Neural progenitor cell (in vitro differentiated cells): ENCODE data around the gene MAB21L4. TPM values are rescaled to one million over a fixed set of nuclear protein-coding genes. Genes with fewer than 3 reads are reported as not detected.

Experiments
- DNase-seq: peaks from one replicate; pipeline ENCODE4 v3.0.0-alpha.2; 2016; ENCODE audit warnings: low spot score
- H2AFZ ChIP-seq: fragments of 200-600 bp; sonication (generic); replicated peaks from 2 replicates; pipeline ENCODE4 v1.6.1; 2016; ENCODE audit warnings: antibody characterized with exemption
- H3F3A ChIP-seq: fragments of 200-600 bp; sonication (generic); 2 replicates; pipeline ENCODE4 v1.6.1; 2016; ENCODE audit warnings: antibody characterized with exemption, low read depth
- H3K27ac ChIP-seq: fragments of 200-600 bp; sonication (generic); 2 replicates; pipeline ENCODE4 v1.5.1; 2016; ENCODE audit warnings: mild to moderate bottlenecking
- H3K27me3 ChIP-seq: fragments of 200-600 bp; sonication (generic); 2 replicates; pipeline ENCODE4 v1.6.1; 2016; ENCODE audit warnings: mild to moderate bottlenecking, moderate library complexity
- H3K36me3 ChIP-seq: fragments of 200-600 bp; sonication (generic); 2 replicates; pipeline ENCODE4 v1.5.1; 2016
- H3K4me1 ChIP-seq: fragments of 200-600 bp; sonication (generic); 2 replicates; pipeline ENCODE4 v1.6.1; 2016; ENCODE audit warnings: mixed run types
- H3K4me2 ChIP-seq: fragments of 200-600 bp; sonication (generic); 2 replicates; pipeline ENCODE4 v1.6.1; 2016
- H3K4me3 ChIP-seq: fragments of 200-600 bp; sonication (generic); 2 replicates; pipeline ENCODE4 v1.5.1; 2016
- H3K79me2 ChIP-seq: fragments of 200-600 bp; sonication (generic); 2 replicates; pipeline ENCODE4 v1.6.1; 2016; ENCODE audit warnings: low read depth
- H3K9ac ChIP-seq: fragments of 200-600 bp; sonication (generic); 2 replicates; pipeline ENCODE4 v1.6.1; 2016
- H3K9me3 ChIP-seq: fragments of 200-600 bp; sonication (generic); 2 replicates; pipeline ENCODE4 v1.5.1; 2016; ENCODE audit warnings: low read depth
- H4K20me1 ChIP-seq: fragments of 200-600 bp; sonication (generic); 2 replicates; pipeline ENCODE4 v1.6.1; 2016; ENCODE audit warnings: low read depth
- H3K27ac Mint-ChIP-seq: 3 replicates; pipeline ENCODE4 v1.8.0; 2021; ENCODE audit warnings: mixed read lengths
- H3K27me3 Mint-ChIP-seq: 2 replicates; pipeline ENCODE4 v1.8.0; 2022; ENCODE audit warnings: low read depth, mild to moderate bottlenecking, inconsistent platforms, moderate library complexity, mixed read lengths; ENCODE audit not compliant: insufficient read depth
- H3K36me3 Mint-ChIP-seq: 3 replicates; pipeline ENCODE4 v1.8.0; 2021; ENCODE audit warnings: mixed read lengths
- H3K4me1 Mint-ChIP-seq: 3 replicates; pipeline ENCODE4 v1.8.0; 2021; ENCODE audit warnings: mixed read lengths
- H3K4me3 Mint-ChIP-seq: 3 replicates; pipeline ENCODE4 v1.8.0; 2021; ENCODE audit warnings: mild to moderate bottlenecking, moderate library complexity, mixed read lengths
- H3K9me3 Mint-ChIP-seq: 3 replicates; pipeline ENCODE4 v1.8.0; 2020; ENCODE audit warnings: mixed read lengths
- CTCF ChIP-seq: fragments of 200-600 bp; sonication (generic); IDR thresholded peaks from 2 replicates; pipeline ENCODE4 v1.5.1; 2017; ENCODE audit warnings: antibody characterized with exemption, mild to moderate bottlenecking
- EZH2 ChIP-seq: fragments of 200-600 bp; sonication (generic); IDR thresholded peaks from 2 replicates; pipeline ENCODE4 v1.6.1; 2017; ENCODE audit warnings: antibody characterized with exemption, mild to moderate bottlenecking, moderate library complexity
- EZH2phosphoT487 ChIP-seq: fragments of 200-600 bp; sonication (generic); IDR thresholded peaks from 2 replicates; pipeline ENCODE4 v1.6.1; 2017; ENCODE audit warnings: antibody characterized with exemption
- total RNA-seq: library from RNA; depleted of rRNA; stranded (reverse); fragments of >200 nt; gene quantifications from 2 replicates; pipeline ENCODE4 v1.2.3, GENCODE V29; 2015; ENCODE audit warnings: low replicate concordance

The MAB21L4 gene
- total RNA-seq, 1 donor from 2014 or later = not detected

DNA sequence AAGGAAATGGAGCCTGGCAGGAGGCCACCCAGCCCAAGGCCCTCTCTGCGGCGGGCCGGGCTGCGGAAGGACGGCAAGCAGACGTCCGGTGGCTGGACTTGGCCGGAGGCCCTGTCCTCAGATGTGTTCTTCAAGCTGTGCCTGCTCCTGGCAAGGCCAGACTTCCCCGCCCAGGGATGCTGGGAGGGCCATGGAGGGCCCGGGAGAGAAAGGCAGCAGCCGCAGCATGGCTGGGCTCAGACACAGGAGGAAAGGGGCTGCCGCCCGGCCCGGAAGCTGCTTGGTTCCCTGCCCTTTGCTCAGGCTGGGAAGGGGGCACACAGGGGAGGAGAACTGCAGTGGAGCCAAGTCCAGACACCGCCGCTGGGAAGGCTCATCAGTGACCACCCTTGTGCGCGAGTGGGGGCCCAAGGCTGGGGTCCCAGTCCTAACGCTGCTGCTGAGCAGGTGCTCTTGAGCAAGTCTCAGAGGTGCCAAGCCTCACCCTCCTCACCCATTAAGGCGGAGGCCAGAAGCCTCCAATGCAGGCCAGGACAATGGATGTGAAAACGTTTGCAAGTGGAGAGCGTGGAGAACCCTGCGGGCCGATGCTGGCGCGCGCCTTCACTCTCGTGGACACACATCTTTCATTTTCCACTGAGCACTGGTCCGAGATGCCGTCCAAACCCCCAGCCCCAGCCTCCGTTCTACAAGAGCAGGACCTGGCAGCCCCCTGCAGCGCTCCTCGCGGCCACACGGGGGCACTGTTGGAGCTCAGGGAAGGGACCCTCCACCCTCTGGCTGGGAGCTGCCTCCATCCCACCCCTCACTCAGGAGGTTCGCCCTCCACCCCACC lies 18.1 kb upstream of the MAB21L4 start:
- Mint-ChIP-seq H3K9me3 (no peaks in the 10 kb centered on the region), H3K27ac (no peak overlapping the region)
- no peak overlapping the region for H2AFZ ChIP-seq

GRCh38 chr2:240912878-240913809 lies 17.2 kb upstream of the MAB21L4 start:
- H3K4me1 Mint-ChIP-seq = no peaks in the 10 kb centered on the region
- peaks cover 12% of the 10 kb centered on the region for H3K27me3 Mint-ChIP-seq
- no peak for TF ChIP-seq EZH2phosphoT487
- no peak for TF ChIP-seq EZH2
- Histone ChIP-seq H3K36me3 (no peaks in the 10 kb centered on the region), H3K4me2 (no peak overlapping the region), H4K20me1 (no peaks in the 10 kb centered on the region), H2AFZ (no peak overlapping the region), H3K9ac (no peak overlapping the region), H3K4me1 (peaks cover 12% of the 10 kb centered on the region), H3K79me2 (no peaks in the 10 kb centered on the region), H3K9me3 (no peaks in the 10 kb centered on the region), H3F3A (no peaks in the 10 kb centered on the region), H3K27ac (no peak overlapping the region), H3K4me3 (no peak overlapping the region), H3K27me3 (peaks cover 27% of the 10 kb centered on the region)
- DNase-seq = no peak
- H3K36me3 Mint-ChIP-seq = no peaks in the 10 kb centered on the region
- H3K9me3 Mint-ChIP-seq = no peaks in the 10 kb centered on the region
- H3K4me3 Mint-ChIP-seq = no peak overlapping the region
- H3K27ac Mint-ChIP-seq = no peak overlapping the region

More for the DNA sequence above, 18.1 kb upstream of the MAB21L4 start:
- H3K4me3 ChIP-seq = no peak overlapping the region
- H3K27me3 ChIP-seq = peaks cover 27% of the 10 kb centered on the region
- H3F3A ChIP-seq = no peaks in the 10 kb centered on the region
- TF ChIP-seq EZH2 (no peak), CTCF (peak; percentile 94), EZH2phosphoT487 (no peak)
- no peak overlapping the region for H3K4me3 Mint-ChIP-seq
- no peak overlapping the region for H3K4me2 ChIP-seq
- no peaks in the 10 kb centered on the region for H4K20me1 ChIP-seq
- H3K27ac ChIP-seq = no peak overlapping the region
- no peak overlapping the region for H3K9ac ChIP-seq
- no peaks in the 10 kb centered on the region for H3K9me3 ChIP-seq
- peaks cover 12% of the 10 kb centered on the region for H3K4me1 ChIP-seq
- H3K36me3 Mint-ChIP-seq = no peaks in the 10 kb centered on the region
- no peaks in the 10 kb centered on the region for H3K36me3 ChIP-seq
- peaks cover 12% of the 10 kb centered on the region for H3K27me3 Mint-ChIP-seq
- H3K79me2 ChIP-seq = no peaks in the 10 kb centered on the region
- no peaks in the 10 kb centered on the region for H3K4me1 Mint-ChIP-seq
- peak; percentile 82 for DNase-seq

DNA sequence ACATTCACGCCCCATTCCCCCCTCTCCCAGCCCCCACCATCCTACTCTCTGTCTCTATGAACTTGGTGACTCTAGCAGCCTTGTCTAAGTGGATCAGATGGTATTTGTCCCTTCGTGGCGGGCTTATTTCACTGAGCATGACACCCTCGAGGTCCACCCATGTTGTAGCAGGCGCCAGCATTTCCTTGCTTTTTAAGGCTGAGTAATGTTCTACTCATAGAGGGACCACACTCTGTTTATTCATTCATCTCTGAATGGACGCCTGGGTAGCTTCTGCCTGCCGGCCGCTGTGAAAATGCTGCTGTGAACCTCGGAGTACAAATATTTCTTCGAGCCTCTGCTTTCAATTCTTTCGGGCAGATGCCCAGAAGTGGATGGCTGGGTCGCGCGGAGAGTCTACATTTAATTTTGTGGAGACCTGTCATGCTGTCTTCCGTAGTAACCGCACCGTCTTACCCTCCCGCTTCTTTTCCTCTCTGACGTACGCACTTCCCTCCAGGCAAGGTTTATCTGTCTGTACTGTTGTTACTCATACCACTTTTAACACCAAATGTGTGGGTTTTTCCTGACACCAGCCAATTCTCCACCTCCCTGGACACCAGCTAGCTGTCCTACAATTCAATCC lies 15.8 kb upstream of the MAB21L4 start:
- no peaks in the 10 kb centered on the region for H3K4me1 Mint-ChIP-seq
- H3K4me3 Mint-ChIP-seq = no peak overlapping the region
- no peaks in the 10 kb centered on the region for H3K36me3 ChIP-seq

More for the DNA sequence above, 15.8 kb upstream of the MAB21L4 start:
- Mint-ChIP-seq H3K27ac (peak overlapping the region; percentile 78), H3K9me3 (no peaks in the 10 kb centered on the region), H3K27me3 (peaks cover 12% of the 10 kb centered on the region), H3K36me3 (no peaks in the 10 kb centered on the region)
- Histone ChIP-seq H3K4me2 (no peak overlapping the region), H2AFZ (no peak overlapping the region), H3K4me1 (peaks cover 8% of the 10 kb centered on the region), H3F3A (no peaks in the 10 kb centered on the region), H3K4me3 (no peak overlapping the region), H3K27ac (no peak overlapping the region), H3K9me3 (no peaks in the 10 kb centered on the region), H3K27me3 (peaks cover 21% of the 10 kb centered on the region), H3K9ac (no peak overlapping the region), H4K20me1 (no peaks in the 10 kb centered on the region), H3K79me2 (no peaks in the 10 kb centered on the region)
- no peak for TF ChIP-seq EZH2
- TF ChIP-seq CTCF = no peak
- no peak for DNase-seq
